Trophoblast cell (in vitro differentiated cells and primary cell): ENCODE results near the gene FBLN7.

ENCODE experiments used
- DNase-seq, 2 donors: peaks; one replicate each; pipeline ENCODE4 v3.0.0-alpha.2; 2016
- H2AFZ ChIP-seq: 2 replicates; pipeline ENCODE4 v1.6.1; 2013; ENCODE audit warnings: low read length, moderate library complexity, mild to moderate bottlenecking; ENCODE audit not compliant: insufficient read depth, poor library complexity
- H2AK5ac ChIP-seq: 2 replicates; pipeline ENCODE4 v1.6.1; 2013; ENCODE audit warnings: mild to moderate bottlenecking, low read length
- H2BK120ac ChIP-seq: 2 replicates; pipeline ENCODE4 v1.6.1; 2013; ENCODE audit warnings: low read length, mild to moderate bottlenecking, moderate library complexity; ENCODE audit not compliant: insufficient read depth, poor library complexity
- H2BK12ac ChIP-seq: 2 replicates; pipeline ENCODE4 v1.6.1; 2013; ENCODE audit warnings: mild to moderate bottlenecking, low read length, moderate library complexity
- H2BK5ac ChIP-seq: 2 replicates; pipeline ENCODE4 v1.6.1; 2013; ENCODE audit warnings: low read length, low read depth, moderate library complexity, mild to moderate bottlenecking; ENCODE audit not compliant: poor library complexity
- H3K14ac ChIP-seq: 2 replicates; pipeline ENCODE4 v1.6.1; 2013; ENCODE audit warnings: mild to moderate bottlenecking, low read length
- H3K18ac ChIP-seq: 2 replicates; pipeline ENCODE4 v1.6.1; 2013; ENCODE audit warnings: mild to moderate bottlenecking, low read length
- H3K23ac ChIP-seq: 2 replicates; pipeline ENCODE4 v1.6.1; 2013; ENCODE audit warnings: low read length
- H3K27ac ChIP-seq: 2 replicates; pipeline ENCODE4 v1.5.1; 2013; ENCODE audit warnings: low read depth, mild to moderate bottlenecking, inconsistent platforms, low read length, moderate library complexity
- H3K27me3 ChIP-seq: 2 replicates; pipeline ENCODE4 v1.6.1; 2013; ENCODE audit warnings: inconsistent platforms, mild to moderate bottlenecking, low read length, moderate library complexity; ENCODE audit not compliant: insufficient read depth
- H3K36me3 ChIP-seq, 2 experiments: 1 replicate in 1 of 2; 2 replicates in 1 of 2; pipeline ENCODE4 v1.6.1; 2013; ENCODE audit warnings: low read length in 2 of 2, mild to moderate bottlenecking in 2 of 2, moderate library complexity in 1 of 2; ENCODE audit not compliant: insufficient read depth in 2 of 2, control insufficient read depth in 1 of 2
- H3K4ac ChIP-seq: 2 replicates; pipeline ENCODE4 v1.6.1; 2013; ENCODE audit warnings: low read depth, mild to moderate bottlenecking, low read length, moderate library complexity
- H3K4me1 ChIP-seq, 2 experiments: 1 replicate in 1 of 2; 2 replicates in 1 of 2; pipeline ENCODE4 v1.6.1; 2013; ENCODE audit warnings: low read length in 2 of 2, mild to moderate bottlenecking in 2 of 2, moderate library complexity in 1 of 2; ENCODE audit not compliant: insufficient read depth in 2 of 2, control insufficient read depth in 1 of 2
- H3K4me2 ChIP-seq: 2 replicates; pipeline ENCODE4 v1.6.1; 2013; ENCODE audit warnings: inconsistent platforms, mild to moderate bottlenecking, low read length, moderate library complexity
- H3K4me3 ChIP-seq: 2 replicates; pipeline ENCODE4 v1.5.1; 2013; ENCODE audit warnings: mild to moderate bottlenecking, low read depth, low read length, inconsistent platforms
- H3K79me1 ChIP-seq: one replicate; pipeline ENCODE4 v1.6.1; 2013; ENCODE audit warnings: low read length
- H3K79me2 ChIP-seq: 2 replicates; pipeline ENCODE4 v1.6.1; 2013; ENCODE audit warnings: low read length, mild to moderate bottlenecking; ENCODE audit not compliant: control insufficient read depth, insufficient read depth, poor library complexity
- H3K9ac ChIP-seq: 2 replicates; pipeline ENCODE4 v1.6.1; 2013; ENCODE audit warnings: mild to moderate bottlenecking, low read length
- H3K9me3 ChIP-seq: 2 replicates; pipeline ENCODE4 v1.6.1; 2013; ENCODE audit warnings: low read depth, mild to moderate bottlenecking, control low read depth, inconsistent platforms, low read length; ENCODE audit not compliant: insufficient read depth
- H4K12ac ChIP-seq: 2 replicates; pipeline ENCODE4 v1.6.1; 2013; ENCODE audit warnings: low read depth, mild to moderate bottlenecking, low read length, moderate library complexity
- H4K8ac ChIP-seq: 2 replicates; pipeline ENCODE4 v1.6.1; 2013; ENCODE audit warnings: low read depth, mild to moderate bottlenecking, low read length, moderate library complexity
- H4K91ac ChIP-seq: one replicate; pipeline ENCODE4 v1.6.1; 2013; ENCODE audit warnings: low read depth, mild to moderate bottlenecking, low read length, moderate library complexity
- WGBS: extraction: QIAGEN DNeasy Blood & Tissue Kit; methylation state at CpG from one replicate; pipeline ENCODE4 v1.1.7; 2013; ENCODE audit warnings: missing lambda C conversion rate; ENCODE audit not compliant: insufficient read length, insufficient coverage; ENCODE audit errors: extremely low coverage; 5-methylcytosine and 5-hydroxymethylcytosine counted together

Gene FBLN7

GRCh38 chr2:112149866-112150435 lies 11.8 kb downstream of the FBLN7 start:
- no peaks in the 10 kb centered on the region for H3K79me2 ChIP-seq
- H3K36me3 ChIP-seq = peaks cover 0 to 3% of the 10 kb centered on the region in 2 experiments
- peak; percentile 47 to 57 for DNase-seq
- H2BK5ac ChIP-seq = peak overlapping the region; percentile 62
- H3K4me2 ChIP-seq = no peak overlapping the region
- H3K27me3 ChIP-seq = no peaks in the 10 kb centered on the region
- no peak overlapping the region for H2BK120ac ChIP-seq
- peak overlapping the region; percentile 20 for H3K4ac ChIP-seq
- H3K23ac ChIP-seq = no peak overlapping the region
- peaks cover 17 to 19% of the 10 kb centered on the region in 2 experiments for H3K4me1 ChIP-seq
- peak overlapping the region; percentile 75 for H3K27ac ChIP-seq
- H3K9ac ChIP-seq = no peak overlapping the region
- H2AFZ ChIP-seq = peak overlapping the region; percentile 17
- peak overlapping the region; percentile 26 for H3K14ac ChIP-seq
- peak overlapping the region; percentile 88 for H4K91ac ChIP-seq
- no peak overlapping the region for H4K12ac ChIP-seq
- H3K4me3 ChIP-seq = no peak overlapping the region
- H2BK12ac ChIP-seq = peak overlapping the region; percentile 90
- peaks cover 11% of the 10 kb centered on the region for H3K79me1 ChIP-seq
- WGBS = no CpG with 5 or more reads among the region's 7 CpGs
- peak overlapping the region; percentile 59 for H3K18ac ChIP-seq
- no peaks in the 10 kb centered on the region for H3K9me3 ChIP-seq
- H4K8ac ChIP-seq = peak overlapping the region; percentile 52
- peak overlapping the region; percentile 32 for H2AK5ac ChIP-seq

- H4K91ac ChIP-seq = peak overlapping the region; percentile 77
- peak overlapping the region; percentile 21 for H2BK120ac ChIP-seq
- H3K4me2 ChIP-seq = no peak overlapping the region
- peaks cover 11% of the 10 kb centered on the region for H3K79me1 ChIP-seq
- peaks cover 0 to 3% of the 10 kb centered on the region in 2 experiments for H3K36me3 ChIP-seq
- H3K27ac ChIP-seq = peak overlapping the region; percentile 75
- DNase-seq = peak; percentile 96 to 98
- WGBS = no CpG with 5 or more reads among the region's 5 CpGs
- H3K4ac ChIP-seq = no peak overlapping the region
- peaks cover 17 to 20% of the 10 kb centered on the region in 2 experiments for H3K4me1 ChIP-seq
- no peak overlapping the region for H3K9ac ChIP-seq
- no peaks in the 10 kb centered on the region for H3K27me3 ChIP-seq
- no peak overlapping the region for H4K12ac ChIP-seq
- no peak overlapping the region for H4K8ac ChIP-seq
- H2BK5ac ChIP-seq = peak overlapping the region; percentile 55
- no peaks in the 10 kb centered on the region for H3K9me3 ChIP-seq
- no peak overlapping the region for H3K23ac ChIP-seq
- no peak overlapping the region for H2BK12ac ChIP-seq
- H3K18ac ChIP-seq = no peak overlapping the region
- no peaks in the 10 kb centered on the region for H3K79me2 ChIP-seq
- H3K14ac ChIP-seq = no peak overlapping the region
- no peak overlapping the region for H2AFZ ChIP-seq
- no peak overlapping the region for H2AK5ac ChIP-seq
- H3K4me3 ChIP-seq = no peak overlapping the region
Observed at GRCh38 chr2:112150447-112150846, 12.3 kb downstream of the FBLN7 start.

- no peak overlapping the region for H3K4me3 ChIP-seq
- no peak overlapping the region for H4K8ac ChIP-seq
- H2BK120ac ChIP-seq = peak overlapping the region; percentile 21
- H3K14ac ChIP-seq = peak overlapping the region; percentile 8
- no peak overlapping the region for H3K9ac ChIP-seq
- WGBS = no CpG with 5 or more reads among the region's 11 CpGs
- H2BK5ac ChIP-seq = peak overlapping the region; percentile 55
- H2AFZ ChIP-seq = no peak overlapping the region
- no peak overlapping the region for H4K12ac ChIP-seq
- no peak for DNase-seq
- peak overlapping the region; percentile 13 for H2BK12ac ChIP-seq
- no peak overlapping the region for H3K4ac ChIP-seq
- H3K4me2 ChIP-seq = no peak overlapping the region
- H3K4me1 ChIP-seq = peaks cover 17 to 21% of the 10 kb centered on the region in 2 experiments
- no peaks in the 10 kb centered on the region for H3K27me3 ChIP-seq
- peaks cover 0 to 3% of the 10 kb centered on the region in 2 experiments for H3K36me3 ChIP-seq
- no peaks in the 10 kb centered on the region for H3K9me3 ChIP-seq
- no peak overlapping the region for H3K23ac ChIP-seq
- no peak overlapping the region for H2AK5ac ChIP-seq
- peak overlapping the region; percentile 77 for H4K91ac ChIP-seq
- H3K79me1 ChIP-seq = peaks cover 11% of the 10 kb centered on the region
- H3K27ac ChIP-seq = peak overlapping the region; percentile 75
- H3K18ac ChIP-seq = peak overlapping the region; percentile 60
- H3K79me2 ChIP-seq = no peaks in the 10 kb centered on the region
Observed at GRCh38 chr2:112150851-112151250, 12.7 kb downstream of the FBLN7 start.

DNA sequence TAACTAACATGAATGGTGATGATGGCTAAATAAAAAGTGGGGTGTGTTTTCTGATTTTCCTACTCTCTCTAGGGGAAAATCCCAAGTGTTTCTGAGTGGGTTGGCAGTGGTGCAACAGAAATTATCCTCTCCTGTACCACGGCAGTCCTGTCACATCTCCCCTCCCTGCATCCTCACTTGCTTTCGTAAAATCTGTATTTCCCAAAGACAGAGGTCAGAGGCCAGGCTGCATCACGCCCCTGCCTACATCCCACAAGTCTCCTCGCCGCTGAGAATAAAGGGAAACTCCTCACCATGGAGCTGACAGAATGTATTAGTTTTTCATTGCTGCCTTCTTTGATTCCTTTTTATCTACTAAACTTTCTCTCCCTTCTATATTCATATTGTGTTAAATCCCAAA lies 13.1 kb downstream of the FBLN7 start:
- no peak for DNase-seq
- peak overlapping the region; percentile 33 for H2BK12ac ChIP-seq
- H3K27me3 ChIP-seq = no peaks in the 10 kb centered on the region
- no peak overlapping the region for H2BK120ac ChIP-seq
- peak overlapping the region; percentile 75 for H3K27ac ChIP-seq
- no peak overlapping the region for H3K4me3 ChIP-seq
- H3K9ac ChIP-seq = no peak overlapping the region
- WGBS = no CpG with 5 or more reads among the region's 5 CpGs
- no peak overlapping the region for H3K18ac ChIP-seq
- H3K14ac ChIP-seq = no peak overlapping the region
- H2BK5ac ChIP-seq = peak overlapping the region; percentile 55
- no peaks in the 10 kb centered on the region for H3K9me3 ChIP-seq
- no peak overlapping the region for H3K23ac ChIP-seq
- H2AFZ ChIP-seq = no peak overlapping the region
- no peak overlapping the region for H2AK5ac ChIP-seq
- no peak overlapping the region for H3K4me2 ChIP-seq
- H4K91ac ChIP-seq = peak overlapping the region; percentile 77
- no peak overlapping the region for H4K12ac ChIP-seq
- H3K4ac ChIP-seq = no peak overlapping the region
- no peaks in the 10 kb centered on the region for H3K79me2 ChIP-seq
- H3K36me3 ChIP-seq = peaks cover 0 to 3% of the 10 kb centered on the region in 2 experiments
- H4K8ac ChIP-seq = no peak overlapping the region
- H3K4me1 ChIP-seq = peaks cover 17 to 21% of the 10 kb centered on the region in 2 experiments
- peaks cover 11% of the 10 kb centered on the region for H3K79me1 ChIP-seq
